Hepatocyte (in vitro differentiated cells): ENCODE results near the gene ARRB1. TPM values are rescaled to one million over a fixed set of nuclear protein-coding genes. Genes with fewer than 3 reads are reported as not detected.
A peak's percentile ranks its signal among the peaks of the same experiment; 100 is the strongest.

Experiments used
- DNase-seq: peaks from one replicate; pipeline ENCODE4 v3.0.0-alpha.2; 2016; ENCODE audit warnings: low spot score
- H2AFZ ChIP-seq: fragments of 200-600 bp; sonication (generic); 2 replicates; pipeline ENCODE4 v1.6.0; 2016; ENCODE audit warnings: antibody characterized with exemption, mild to moderate bottlenecking
- H3K27ac ChIP-seq: fragments of 200-600 bp; sonication (generic); 2 replicates; pipeline ENCODE4 v1.5.1; 2016; ENCODE audit warnings: mild to moderate bottlenecking
- H3K27me3 ChIP-seq: fragments of 200-600 bp; sonication (generic); 2 replicates; pipeline ENCODE4 v1.6.1; 2016
- H3K36me3 ChIP-seq: fragments of 200-600 bp; sonication (generic); replicated peaks from 2 replicates; pipeline ENCODE4 v1.5.1; 2016; ENCODE audit warnings: low read depth; ENCODE audit not compliant: insufficient read depth
- H3K4me1 ChIP-seq: fragments of 200-600 bp; sonication (generic); 2 replicates; pipeline ENCODE4 v1.5.1; 2016; ENCODE audit warnings: mild to moderate bottlenecking, moderate library complexity; ENCODE audit not compliant: insufficient read depth
- H3K4me2 ChIP-seq: fragments of 200-600 bp; sonication (generic); 2 replicates; pipeline ENCODE4 v1.6.0; 2016
- H3K4me3 ChIP-seq: fragments of 200-600 bp; sonication (generic); 2 replicates; pipeline ENCODE4 v1.5.1; 2016; ENCODE audit warnings: mild to moderate bottlenecking
- H3K79me2 ChIP-seq: fragments of 200-600 bp; sonication (generic); 2 replicates; pipeline ENCODE4 v1.6.0; 2017; ENCODE audit warnings: mild to moderate bottlenecking
- H3K9me2 ChIP-seq: fragments of 200-600 bp; sonication (generic); replicated peaks from 2 replicates; pipeline ENCODE4 v1.6.0; 2017; ENCODE audit warnings: mild to moderate bottlenecking; ENCODE audit not compliant: insufficient read depth
- H3K9me3 ChIP-seq: fragments of 200-600 bp; sonication (generic); 2 replicates; pipeline ENCODE4 v1.5.1; 2016; ENCODE audit warnings: low read depth, mild to moderate bottlenecking
- H4K20me1 ChIP-seq: fragments of 200-600 bp; sonication (generic); 2 replicates; pipeline ENCODE4 v1.6.0; 2016; ENCODE audit warnings: mild to moderate bottlenecking; ENCODE audit not compliant: insufficient read depth, poor library complexity, severe bottlenecking
- EZH2 ChIP-seq: fragments of 200-600 bp; sonication (generic); IDR thresholded peaks from 2 replicates; pipeline ENCODE4 v1.6.1; 2016; ENCODE audit warnings: antibody characterized with exemption, mild to moderate bottlenecking, borderline replicate concordance
- EZH2phosphoT487 ChIP-seq: fragments of 200-600 bp; sonication (generic); IDR thresholded peaks from one replicate; pipeline ENCODE4 v1.6.1; 2018; ENCODE audit warnings: antibody characterized with exemption, mild to moderate bottlenecking, low read depth, moderate library complexity; ENCODE audit not compliant: unreplicated experiment, severe bottlenecking
- WGBS: methylation state at CpG from one replicate; pipeline ENCODE4 v1.1.6; 2016; ENCODE audit warnings: low lambda C conversion rate; ENCODE audit errors: missing lambda C conversion rate; 5-methylcytosine and 5-hydroxymethylcytosine counted together
- microRNA counts: library from miRNA; unstranded; fragments of <30 nt; microRNA quantifications from one replicate; lab custom pipeline; 2017
- microRNA-seq: library from miRNA; unstranded; fragments of <30 nt; microRNA quantifications from one replicate; pipeline ENCODE4, GENCODE V29; 2017
- polyA plus RNA-seq: library from polyadenylated mRNA; unstranded; fragments of >200 nt; fragmentation: Nextera tagmentation; extraction: Ambion mirVana; gene quantifications from 2 replicates; pipeline ENCODE4 v1.2.1, GENCODE V29; 2016
- small RNA-seq: library from RNA; depleted of rRNA; stranded (forward); fragments of <200 nt; gene quantifications from one replicate; pipeline ENCODE3, GENCODE V24; 2014
- total RNA-seq: library from RNA; depleted of rRNA; stranded (reverse); fragments of >200 nt; gene quantifications from 2 replicates; pipeline ENCODE4 v1.2.3, GENCODE V29; 2014
- TF ChIP-seq, protein P1 (sequence below): fragments of 200-600 bp; sonication (generic); IDR thresholded peaks from 2 replicates; pipeline ENCODE4 v1.5.1; 2016; ENCODE audit warnings: antibody characterized with exemption, mild to moderate bottlenecking; ENCODE audit not compliant: poor library complexity

The ARRB1 gene
- total and polyA plus RNA-seq, 2 experiments from 2014 or later = 16.2 to 83.2 TPM

GRCh38 chr11:75219869-75220268, 131.6 kb downstream of the ARRB1 start:
- Histone ChIP-seq H2AFZ (no peak overlapping the region), H3K36me3 (no peaks in the 10 kb centered on the region), H3K4me2 (no peak overlapping the region), H3K27me3 (peaks cover 15% of the 10 kb centered on the region), H3K79me2 (no peaks in the 10 kb centered on the region), H3K27ac (no peak overlapping the region), H3K4me1 (no peaks in the 10 kb centered on the region), H3K9me3 (no peaks in the 10 kb centered on the region), H3K9me2 (no peaks in the 10 kb centered on the region), H4K20me1 (no peaks in the 10 kb centered on the region), H3K4me3 (no peak overlapping the region)
- 69% methylated on average over 2 of the region's 2 CpGs for WGBS
- TF ChIP-seq EZH2 = no peak
- TF ChIP-seq, protein P1, sequence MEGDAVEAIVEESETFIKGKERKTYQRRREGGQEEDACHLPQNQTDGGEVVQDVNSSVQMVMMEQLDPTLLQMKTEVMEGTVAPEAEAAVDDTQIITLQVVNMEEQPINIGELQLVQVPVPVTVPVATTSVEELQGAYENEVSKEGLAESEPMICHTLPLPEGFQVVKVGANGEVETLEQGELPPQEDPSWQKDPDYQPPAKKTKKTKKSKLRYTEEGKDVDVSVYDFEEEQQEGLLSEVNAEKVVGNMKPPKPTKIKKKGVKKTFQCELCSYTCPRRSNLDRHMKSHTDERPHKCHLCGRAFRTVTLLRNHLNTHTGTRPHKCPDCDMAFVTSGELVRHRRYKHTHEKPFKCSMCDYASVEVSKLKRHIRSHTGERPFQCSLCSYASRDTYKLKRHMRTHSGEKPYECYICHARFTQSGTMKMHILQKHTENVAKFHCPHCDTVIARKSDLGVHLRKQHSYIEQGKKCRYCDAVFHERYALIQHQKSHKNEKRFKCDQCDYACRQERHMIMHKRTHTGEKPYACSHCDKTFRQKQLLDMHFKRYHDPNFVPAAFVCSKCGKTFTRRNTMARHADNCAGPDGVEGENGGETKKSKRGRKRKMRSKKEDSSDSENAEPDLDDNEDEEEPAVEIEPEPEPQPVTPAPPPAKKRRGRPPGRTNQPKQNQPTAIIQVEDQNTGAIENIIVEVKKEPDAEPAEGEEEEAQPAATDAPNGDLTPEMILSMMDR = no peak
- no peak for TF ChIP-seq EZH2phosphoT487
- DNase-seq = no peak

DNA sequence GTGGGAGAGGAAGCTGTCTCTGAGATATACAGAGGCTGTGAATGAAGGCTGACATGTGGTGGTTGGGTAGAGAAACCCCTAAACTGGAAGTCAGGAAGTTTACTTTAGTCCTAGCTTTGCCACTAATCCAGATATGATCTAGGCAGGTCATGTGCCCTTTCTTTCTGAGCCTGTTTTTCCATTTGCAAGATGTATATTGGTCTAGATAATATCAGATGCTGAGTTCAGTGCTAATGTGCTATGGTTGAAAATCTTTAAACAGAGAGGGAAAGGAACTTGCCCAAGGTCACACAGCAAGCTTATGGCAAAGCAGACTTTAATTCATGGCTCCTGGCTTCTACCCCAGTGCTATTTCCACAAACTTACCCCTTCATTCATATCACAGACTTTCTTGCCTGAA, 136.6 kb downstream of the ARRB1 start:
- no peak for TF ChIP-seq EZH2
- TF ChIP-seq EZH2phosphoT487 = no peak
- TF ChIP-seq, protein P1 = no peak
- H3K9me2 ChIP-seq = no peaks in the 10 kb centered on the region
- no peak overlapping the region for H3K4me2 ChIP-seq
- no peaks in the 10 kb centered on the region for H3K79me2 ChIP-seq
- H3K27me3 ChIP-seq = peaks cover 15% of the 10 kb centered on the region
- H3K36me3 ChIP-seq = no peaks in the 10 kb centered on the region
- no peaks in the 10 kb centered on the region for H3K4me1 ChIP-seq
- H3K27ac ChIP-seq = no peak overlapping the region
- H4K20me1 ChIP-seq = no peaks in the 10 kb centered on the region
- DNase-seq = no peak
- H2AFZ ChIP-seq = no peak overlapping the region
- no peak overlapping the region for H3K4me3 ChIP-seq
- no peaks in the 10 kb centered on the region for H3K9me3 ChIP-seq

GRCh38 chr11:75214411-75214821, 137.0 kb downstream of the ARRB1 start:
- Histone ChIP-seq H3K9me3 (no peaks in the 10 kb centered on the region), H3K27me3 (peaks cover 15% of the 10 kb centered on the region), H3K9me2 (no peaks in the 10 kb centered on the region), H3K4me1 (no peaks in the 10 kb centered on the region), H3K4me3 (no peak overlapping the region), H3K79me2 (no peaks in the 10 kb centered on the region), H2AFZ (no peak overlapping the region), H3K36me3 (no peaks in the 10 kb centered on the region), H4K20me1 (no peaks in the 10 kb centered on the region), H3K4me2 (no peak overlapping the region), H3K27ac (no peak overlapping the region)
- peak; percentile 93 for DNase-seq
- TF ChIP-seq, protein P1 = peak; percentile 27
- TF ChIP-seq EZH2phosphoT487 (no peak), EZH2 (no peak)
- 7% methylated on average over 8 of the region's 8 CpGs for WGBS

MicroRNAs within 50 kb of the gene (microRNA counts, 767-probe panel; counts per million panel counts)
- microRNA hsa-miR-326 (lab: Ali Mortazavi, UCI) = not detected

Small RNAs within 50 kb of the gene (microRNA-seq; reads per million reads assigned to microRNA genes)
- 54.1 reads per million, percentile 53 among the genes with 10 or more reads in this experiment for gene MIR326

Small RNAs within 50 kb of the gene (small RNA-seq; reads per million reads assigned to genes)
- 2.2 reads per million, percentile 88 among the genes with 10 or more reads in this experiment for gene MIR326
- not detected for gene SNORD15A

Other genes starting within 250 kb of the ARRB1 start
- 52.2 and 79.2 TPM in 2 replicates for gene SLCO2B1, start 200.6 kb downstream of the ARRB1 start, total RNA-seq
- gene SLCO2B1, start 200.6 kb downstream of the ARRB1 start, polyA plus RNA-seq = 43.4 and 51.6 TPM in 2 replicates
- gene TPBGL, start 110.9 kb downstream of the ARRB1 start, total RNA-seq = 0.16 TPM in 1 of 2 replicates, not detected in the other
- 0.12 and 0.64 TPM in 2 replicates for gene TPBGL, start 110.9 kb downstream of the ARRB1 start, polyA plus RNA-seq
- 1,201 and 1,418 TPM in 2 replicates for gene RPS3, start 47.9 kb upstream of the ARRB1 start, total RNA-seq
- 1,042 and 1,094 TPM in 2 replicates for gene RPS3, start 47.9 kb upstream of the ARRB1 start, polyA plus RNA-seq
- gene KLHL35, start 81.5 kb upstream of the ARRB1 start, total RNA-seq = 0.63 and 0.88 TPM in 2 replicates
- gene KLHL35, start 81.5 kb upstream of the ARRB1 start, polyA plus RNA-seq = 1.7 and 3.2 TPM in 2 replicates
- gene GDPD5, start 174.3 kb upstream of the ARRB1 start, total RNA-seq = 5.2 and 7.3 TPM in 2 replicates
- gene GDPD5, start 174.3 kb upstream of the ARRB1 start, polyA plus RNA-seq = 6.3 and 8.9 TPM in 2 replicates
- 709 and 805 TPM in 2 replicates for gene SERPINH1, start 210.6 kb upstream of the ARRB1 start, total RNA-seq
- gene SERPINH1, start 210.6 kb upstream of the ARRB1 start, polyA plus RNA-seq = 479 and 492 TPM in 2 replicates